ENCODE data around the gene ENOPH1.
"Not testable (repeated sequence)": the region's sequence is repeated elsewhere in the genome, so short reads cannot be mapped to it uniquely, and the experiment has no call there.

Gene ENOPH1

DNA sequence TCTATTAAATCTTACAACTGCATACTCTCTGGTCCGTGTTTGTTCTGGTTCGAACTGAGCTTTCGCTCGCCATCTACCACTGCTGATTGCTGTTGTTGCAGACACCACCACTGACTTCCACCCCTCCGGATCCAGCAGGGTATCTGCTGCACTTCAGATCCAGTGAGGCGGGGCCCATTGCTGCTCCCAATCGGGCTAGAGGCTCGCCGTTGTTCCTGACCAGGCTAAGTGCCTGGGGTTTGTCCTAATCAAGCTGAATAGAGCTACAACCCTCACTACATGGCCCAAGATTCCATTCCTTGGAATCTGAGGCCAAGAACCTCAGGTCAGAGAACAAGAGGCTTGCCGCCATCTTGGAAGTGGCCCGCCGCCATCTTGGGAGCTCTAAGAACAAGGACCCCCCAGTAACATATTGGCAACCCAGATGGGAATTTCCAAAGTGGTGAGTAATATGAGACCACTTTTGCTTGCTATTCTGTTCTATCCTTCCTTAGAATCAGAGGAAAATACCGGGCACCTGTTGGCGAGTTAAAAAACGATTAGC, 43.3 kb downstream of the ENOPH1 start:
- H3K36me3 ChIP-seq (ENCODE audit: control insufficient read depth in 1 of 2, insufficient read depth in 2 of 2, low read length in 2 of 2) = no peaks in the 10 kb centered on the region
- no peaks in the 10 kb centered on the region for H3K9me3 ChIP-seq (ENCODE audit: control insufficient read depth in 1 of 2, low read length in 2 of 2)
- H3K4me3 ChIP-seq (ENCODE audit: low read depth in 1 of 2, low read length in 2 of 2) = no peak overlapping the region
- H3K27me3 ChIP-seq (ENCODE audit: low read depth, low read length) = no peaks in the 10 kb centered on the region
- no peak overlapping the region for H3K27ac ChIP-seq (ENCODE audit: low read length)
- peaks cover 0 to 4% of the 10 kb centered on the region in 2 donors for H3K4me1 ChIP-seq (ENCODE audit: control insufficient read depth in 1 of 2, insufficient read depth in 2 of 2, low read length in 2 of 2)

GRCh38 chr4:82475931-82476330, 45.5 kb downstream of the ENOPH1 start:
- H3K36me3 ChIP-seq (ENCODE audit: control insufficient read depth in 1 of 2, insufficient read depth in 2 of 2, low read length in 2 of 2); H3K4me3 ChIP-seq (ENCODE audit: low read depth in 1 of 2, low read length in 2 of 2); H3K27me3 ChIP-seq (ENCODE audit: low read depth, low read length); H3K4me1 ChIP-seq (ENCODE audit: control insufficient read depth in 1 of 2, insufficient read depth in 2 of 2, low read length in 2 of 2); H3K27ac ChIP-seq (ENCODE audit: low read length); H3K9me3 ChIP-seq (ENCODE audit: control insufficient read depth in 1 of 2, low read length in 2 of 2): not testable (repeated sequence)

GRCh38 chr4:82477469-82477868, 47.1 kb downstream of the ENOPH1 start:
- not testable (repeated sequence) for H3K4me3 ChIP-seq (ENCODE audit: low read depth in 1 of 2, low read length in 2 of 2); H3K4me1 ChIP-seq (ENCODE audit: control insufficient read depth in 1 of 2, insufficient read depth in 2 of 2, low read length in 2 of 2); H3K36me3 ChIP-seq (ENCODE audit: control insufficient read depth in 1 of 2, insufficient read depth in 2 of 2, low read length in 2 of 2); H3K27ac ChIP-seq (ENCODE audit: low read length); H3K27me3 ChIP-seq (ENCODE audit: low read depth, low read length); H3K9me3 ChIP-seq (ENCODE audit: control insufficient read depth in 1 of 2, low read length in 2 of 2)

DNA sequence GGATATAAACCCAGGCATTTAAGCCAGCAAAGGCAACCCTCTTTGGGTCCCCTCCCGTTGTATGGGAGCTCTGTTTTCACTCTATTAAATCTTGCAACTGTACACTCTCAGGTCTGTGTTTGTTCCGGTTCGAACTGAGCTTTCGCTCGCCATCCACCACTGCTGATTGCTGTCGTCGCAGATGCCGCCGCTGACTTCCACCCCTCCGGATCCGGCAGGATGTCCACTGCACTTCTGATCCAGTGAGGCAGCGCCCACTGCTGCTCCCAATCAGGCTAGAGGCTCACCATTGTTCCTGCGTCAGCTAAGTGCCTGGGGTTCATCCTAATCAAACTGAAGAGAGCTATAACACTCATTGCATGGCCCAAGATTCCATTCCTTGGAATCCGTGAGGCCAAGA, 49.2 kb downstream of the ENOPH1 start:
- Histone ChIP-seq H3K36me3 (ENCODE audit: control insufficient read depth in 1 of 2, insufficient read depth in 2 of 2, low read length in 2 of 2) (no peaks in the 10 kb centered on the region), H3K4me1 (ENCODE audit: control insufficient read depth in 1 of 2, insufficient read depth in 2 of 2, low read length in 2 of 2) (no peaks in the 10 kb centered on the region)

DNA sequence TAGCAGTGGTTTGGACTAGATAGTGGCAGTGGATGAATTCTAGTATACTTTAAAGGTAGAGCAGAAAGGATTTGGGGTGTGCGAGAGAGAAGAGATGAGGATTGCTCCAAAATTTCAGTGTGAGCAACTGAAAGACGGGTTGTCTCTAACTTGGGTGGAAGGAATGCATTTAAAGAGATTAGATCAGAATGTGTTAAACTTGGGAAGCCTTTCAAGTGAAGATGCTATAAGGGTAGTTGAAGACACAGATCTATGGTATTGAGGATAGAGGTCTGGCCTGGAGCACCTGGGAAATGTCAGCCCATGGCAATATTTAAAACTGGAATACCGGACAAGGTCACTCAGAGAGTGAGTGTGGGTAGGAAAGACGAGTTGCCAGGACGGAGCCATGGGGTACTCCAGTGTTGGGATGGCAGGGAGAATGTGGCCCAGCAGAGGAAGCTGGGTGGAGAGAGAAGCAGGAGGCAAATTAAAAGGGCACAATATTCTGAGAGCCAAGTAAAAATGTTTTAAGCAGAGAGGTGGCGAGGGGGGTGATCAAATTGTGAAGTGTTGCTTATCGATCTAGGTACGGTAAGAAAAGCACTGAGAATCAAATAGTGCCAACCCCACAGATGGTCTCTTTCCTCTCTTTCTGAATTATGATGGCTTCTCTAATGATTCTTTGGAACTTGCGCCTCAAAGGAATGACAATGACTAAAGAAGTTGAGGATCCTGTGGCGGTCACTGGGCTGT, 50.5 kb downstream of the ENOPH1 start:
- no peaks in the 10 kb centered on the region for H3K27me3 ChIP-seq (ENCODE audit: low read depth, low read length)
- H3K4me3 ChIP-seq (ENCODE audit: low read depth in 1 of 2, low read length in 2 of 2) = no peak overlapping the region
- H3K9me3 ChIP-seq (ENCODE audit: control insufficient read depth in 1 of 2, low read length in 2 of 2) = no peaks in the 10 kb centered on the region
- no peak overlapping the region for H3K27ac ChIP-seq (ENCODE audit: low read length)
- H3K36me3 ChIP-seq (ENCODE audit: control insufficient read depth in 1 of 2, insufficient read depth in 2 of 2, low read length in 2 of 2) = no peaks in the 10 kb centered on the region
- no peaks in the 10 kb centered on the region for H3K4me1 ChIP-seq (ENCODE audit: control insufficient read depth in 1 of 2, insufficient read depth in 2 of 2, low read length in 2 of 2)

More for the DNA sequence above, 49.2 kb downstream of the ENOPH1 start:
- H3K27ac ChIP-seq (ENCODE audit: low read length) = no peak overlapping the region
- no peaks in the 10 kb centered on the region for H3K9me3 ChIP-seq (ENCODE audit: control insufficient read depth in 1 of 2, low read length in 2 of 2)
- H3K27me3 ChIP-seq (ENCODE audit: low read depth, low read length) = no peaks in the 10 kb centered on the region
- no peak overlapping the region for H3K4me3 ChIP-seq (ENCODE audit: low read depth in 1 of 2, low read length in 2 of 2)

GRCh38 chr4:82481506-82481840, 51.1 kb downstream of the ENOPH1 start:
- no peaks in the 10 kb centered on the region for H3K27me3 ChIP-seq (ENCODE audit: low read depth, low read length)
- no peak overlapping the region for H3K27ac ChIP-seq (ENCODE audit: low read length)
- H3K4me1 ChIP-seq (ENCODE audit: control insufficient read depth in 1 of 2, insufficient read depth in 2 of 2, low read length in 2 of 2) = no peaks in the 10 kb centered on the region
- no peaks in the 10 kb centered on the region for H3K36me3 ChIP-seq (ENCODE audit: control insufficient read depth in 1 of 2, insufficient read depth in 2 of 2, low read length in 2 of 2)
- no peak overlapping the region for H3K4me3 ChIP-seq (ENCODE audit: low read depth in 1 of 2, low read length in 2 of 2)
- no peaks in the 10 kb centered on the region for H3K9me3 ChIP-seq (ENCODE audit: control insufficient read depth in 1 of 2, low read length in 2 of 2)

DNA sequence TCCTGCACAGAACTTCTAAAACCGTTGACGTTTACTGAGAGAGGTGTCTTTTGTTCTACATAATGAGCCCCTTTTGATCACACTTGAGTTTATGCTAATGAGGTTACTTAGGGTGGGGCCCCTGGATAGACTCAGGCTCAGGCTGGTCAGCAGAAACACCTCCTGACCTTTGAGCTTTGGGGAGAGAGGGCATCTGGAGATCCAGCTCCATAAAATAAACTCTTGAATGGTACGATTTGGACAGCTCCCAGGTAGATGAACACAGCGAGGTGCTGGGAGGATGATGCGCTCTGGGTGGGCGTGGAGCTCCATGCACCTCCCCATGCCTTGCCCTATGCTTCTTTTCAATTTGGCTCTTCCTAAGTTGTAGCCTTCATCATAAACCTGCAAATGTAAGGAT, 52.0 kb downstream of the ENOPH1 start:
- H3K27ac ChIP-seq (ENCODE audit: low read length) = no peak overlapping the region
- no peaks in the 10 kb centered on the region for H3K36me3 ChIP-seq (ENCODE audit: control insufficient read depth in 1 of 2, insufficient read depth in 2 of 2, low read length in 2 of 2)
- H3K27me3 ChIP-seq (ENCODE audit: low read depth, low read length) = no peaks in the 10 kb centered on the region
- H3K9me3 ChIP-seq (ENCODE audit: control insufficient read depth in 1 of 2, low read length in 2 of 2) = no peaks in the 10 kb centered on the region
- no peak overlapping the region for H3K4me3 ChIP-seq (ENCODE audit: low read depth in 1 of 2, low read length in 2 of 2)
- no peaks in the 10 kb centered on the region for H3K4me1 ChIP-seq (ENCODE audit: control insufficient read depth in 1 of 2, insufficient read depth in 2 of 2, low read length in 2 of 2)

GRCh38 chr4:82484996-82485783, 54.8 kb downstream of the ENOPH1 start:
- H3K27ac ChIP-seq (ENCODE audit: low read length) = no peak overlapping the region

GRCh38 chr4:82489076-82489475, 58.7 kb downstream of the ENOPH1 start:
- H3K4me1 ChIP-seq (ENCODE audit: control insufficient read depth in 1 of 2, insufficient read depth in 2 of 2, low read length in 2 of 2) = no peaks in the 10 kb centered on the region
- H3K27me3 ChIP-seq (ENCODE audit: low read depth, low read length) = no peaks in the 10 kb centered on the region

More at GRCh38 chr4:82484996-82485783, 54.8 kb downstream of the ENOPH1 start:
- Histone ChIP-seq H3K4me3 (ENCODE audit: low read depth in 1 of 2, low read length in 2 of 2) (no peak overlapping the region), H3K4me1 (ENCODE audit: control insufficient read depth in 1 of 2, insufficient read depth in 2 of 2, low read length in 2 of 2) (no peaks in the 10 kb centered on the region), H3K27me3 (ENCODE audit: low read depth, low read length) (no peaks in the 10 kb centered on the region), H3K36me3 (ENCODE audit: control insufficient read depth in 1 of 2, insufficient read depth in 2 of 2, low read length in 2 of 2) (no peaks in the 10 kb centered on the region), H3K9me3 (ENCODE audit: control insufficient read depth in 1 of 2, low read length in 2 of 2) (no peaks in the 10 kb centered on the region)

DNA sequence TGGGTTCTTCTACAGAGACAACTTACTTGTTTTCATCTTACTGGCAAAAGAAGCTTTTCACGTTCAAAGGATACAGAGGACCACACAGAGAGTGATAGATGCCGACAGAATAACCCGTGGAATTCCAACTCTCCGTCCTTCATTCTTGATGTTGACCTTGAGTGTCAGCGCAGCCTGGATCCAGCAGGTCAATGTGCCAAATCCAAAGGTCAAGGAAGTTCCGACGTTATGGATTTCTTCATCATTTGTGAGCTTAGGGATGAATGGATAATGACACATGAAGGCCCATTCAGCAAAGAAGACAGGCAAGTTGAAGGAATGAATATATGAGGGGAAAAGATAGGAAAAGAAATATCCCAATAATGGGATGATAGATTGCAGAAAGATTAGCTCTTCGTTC, 59.6 kb downstream of the ENOPH1 start:
- Histone ChIP-seq H3K36me3 (ENCODE audit: control insufficient read depth in 1 of 2, insufficient read depth in 2 of 2, low read length in 2 of 2) (no peaks in the 10 kb centered on the region), H3K27me3 (ENCODE audit: low read depth, low read length) (no peaks in the 10 kb centered on the region), H3K27ac (ENCODE audit: low read length) (no peak overlapping the region), H3K4me3 (ENCODE audit: low read depth in 1 of 2, low read length in 2 of 2) (no peak overlapping the region), H3K4me1 (ENCODE audit: control insufficient read depth in 1 of 2, insufficient read depth in 2 of 2, low read length in 2 of 2) (no peaks in the 10 kb centered on the region), H3K9me3 (ENCODE audit: control insufficient read depth in 1 of 2, low read length in 2 of 2) (no peaks in the 10 kb centered on the region)

More at GRCh38 chr4:82489076-82489475, 58.7 kb downstream of the ENOPH1 start:
- Histone ChIP-seq H3K36me3 (ENCODE audit: control insufficient read depth in 1 of 2, insufficient read depth in 2 of 2, low read length in 2 of 2) (no peaks in the 10 kb centered on the region), H3K4me3 (ENCODE audit: low read depth in 1 of 2, low read length in 2 of 2) (no peak overlapping the region), H3K9me3 (ENCODE audit: control insufficient read depth in 1 of 2, low read length in 2 of 2) (no peaks in the 10 kb centered on the region), H3K27ac (ENCODE audit: low read length) (no peak overlapping the region)

GRCh38 chr4:82491251-82491960, 61.0 kb downstream of the ENOPH1 start:
- H3K4me1 ChIP-seq (ENCODE audit: control insufficient read depth in 1 of 2, insufficient read depth in 2 of 2, low read length in 2 of 2) = no peaks in the 10 kb centered on the region

More at GRCh38 chr4:82491251-82491960, 61.0 kb downstream of the ENOPH1 start:
- H3K9me3 ChIP-seq (ENCODE audit: control insufficient read depth in 1 of 2, low read length in 2 of 2) = no peaks in the 10 kb centered on the region
- peaks cover 0 to 3% of the 10 kb centered on the region in 2 donors for H3K36me3 ChIP-seq (ENCODE audit: control insufficient read depth in 1 of 2, insufficient read depth in 2 of 2, low read length in 2 of 2)
- no peaks in the 10 kb centered on the region for H3K27me3 ChIP-seq (ENCODE audit: low read depth, low read length)
- H3K4me3 ChIP-seq (ENCODE audit: low read depth in 1 of 2, low read length in 2 of 2) = no peak overlapping the region
- no peak overlapping the region for H3K27ac ChIP-seq (ENCODE audit: low read length)
